Tibial nerve (tissue), 4 donors: ENCODE data around the gene CRIP3. TPM values are rescaled to one million over a fixed set of nuclear protein-coding genes. Genes with fewer than 3 reads are reported as not detected.
A peak's percentile ranks its signal among the peaks of the same experiment; 100 is the strongest.

Experiments
- DNase-seq, 2 donors: peaks; one replicate each; pipeline ENCODE4 v3.0.0-alpha.2; 2019; ENCODE audit warnings: low spot score in 2 of 2
- H3K27ac ChIP-seq, 4 donors: fragments of 200-600 bp; sonication (generic) in 3 of 4; one replicate each; pipeline ENCODE4 v1.5.1; 2017 to 2019; ENCODE audit warnings: mild to moderate bottlenecking in 1 of 4
- H3K27me3 ChIP-seq, 2 donors: fragments of 200-600 bp; sonication (generic) in 1 of 2; one replicate each; pipeline versions ENCODE4 v1.5.1 to v1.6.0; 2017 to 2019
- H3K36me3 ChIP-seq, 3 donors: fragments of 200-600 bp; sonication (generic); one replicate each; pipeline ENCODE4 v1.5.1; 2018 to 2019
- H3K4me1 ChIP-seq, 4 donors: fragments of 200-600 bp; sonication (generic) in 3 of 4; one replicate each; pipeline ENCODE4 v1.5.1; 2017 to 2019
- H3K4me3 ChIP-seq, 4 donors: fragments of 200-600 bp; sonication (generic) in 3 of 4; one replicate each; pipeline ENCODE4 v1.5.1; 2017 to 2019; ENCODE audit warnings: mild to moderate bottlenecking in 1 of 4, moderate library complexity in 1 of 4
- H3K9me3 ChIP-seq, 4 donors: fragments of 200-600 bp; sonication (generic) in 3 of 4; one replicate each; pipeline ENCODE4 v1.5.1; 2017 to 2019
- CTCF ChIP-seq, 5 experiments: fragments of 200-600 bp in 3 of 5; fragments of 450-650 bp in 2 of 5; sonication (generic) in 3 of 5; IDR thresholded peaks; one replicate each; pipeline ENCODE4 v1.5.1; 2016 to 2019; ENCODE audit warnings: antibody characterized with exemption in 5 of 5, mild to moderate bottlenecking in 3 of 5, moderate library complexity in 2 of 5
- EP300 ChIP-seq, 2 donors: sonication (generic); formaldehyde crosslinking; IDR thresholded peaks; one replicate each; pipeline ENCODE4 v1.6.1; 2017; ENCODE audit warnings: antibody characterized with exemption in 2 of 2, mild to moderate bottlenecking in 1 of 2
- POLR2A ChIP-seq, 2 donors: fragments of 450-650 bp; IDR thresholded peaks; one replicate each; pipeline ENCODE4 v1.6.1; 2017; ENCODE audit warnings: antibody characterized with exemption in 2 of 2, mild to moderate bottlenecking in 2 of 2, moderate library complexity in 2 of 2
- WGBS, 2 donors: methylation state at CpG; one replicate each; pipeline ENCODE4 v1.1.5; 2018; 5-methylcytosine and 5-hydroxymethylcytosine counted together
- total RNA-seq, 4 donors: library from RNA; depleted of rRNA; stranded (reverse); fragments of >200 nt; gene quantifications; one replicate each; pipeline ENCODE4 v1.1.0, GENCODE V29; 2016

CRIP3 gene
- total RNA-seq, 4 donors from 2014 or later, result 5.2 to 12.7 (median 6.1) TPM; not detected in 1

DNA sequence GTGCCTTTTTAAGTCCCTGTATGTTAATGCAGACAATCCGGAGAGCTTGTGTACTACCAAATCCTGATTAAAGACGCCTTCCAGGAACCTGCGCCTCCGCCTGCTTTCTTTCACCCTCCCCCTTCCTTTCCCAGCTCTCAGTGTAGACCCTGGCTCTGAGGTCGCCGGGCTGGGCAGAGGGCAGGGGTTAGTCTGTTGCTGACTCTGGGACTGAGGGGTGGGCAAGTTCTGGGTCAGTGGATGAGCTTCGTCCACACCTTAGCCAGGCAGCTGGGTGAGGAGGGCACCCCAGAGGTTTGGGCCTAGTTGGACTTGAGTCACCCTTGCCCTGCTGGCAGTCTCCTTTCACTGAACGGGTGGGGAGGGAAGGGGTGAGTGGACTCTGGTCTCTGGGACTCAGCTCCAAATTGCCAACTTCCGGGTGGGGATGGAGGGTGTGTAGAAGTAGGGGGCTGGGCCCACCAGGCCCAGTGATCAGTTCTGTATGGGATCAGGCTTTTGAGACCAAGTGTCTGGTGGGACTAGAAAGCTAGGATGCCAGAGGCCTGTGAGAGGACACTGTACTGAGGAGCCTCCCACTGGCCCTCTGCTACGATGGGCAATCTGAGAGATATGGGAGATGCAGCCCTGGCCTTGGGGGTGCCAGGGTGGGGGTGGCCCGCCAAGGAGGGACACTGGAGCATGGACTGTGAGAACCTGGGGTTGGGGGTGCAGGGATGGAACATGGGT lies 31.9 kb downstream of the CRIP3 start:
- H3K27me3 ChIP-seq, result peaks cover 0 to 57% of the 10 kb centered on the region in 2 donors
- H3K36me3 ChIP-seq, result no peaks in the 10 kb centered on the region
- DNase-seq, result no peak
- 80 to 86% methylated on average over 11 of the region's 11 CpGs for WGBS, 2 donors
- H3K4me1 ChIP-seq, result peaks cover 0 to 24% (median 11%) of the 10 kb centered on the region in 4 donors
- no peaks in the 10 kb centered on the region for H3K9me3 ChIP-seq
- H3K27ac ChIP-seq, result peak overlapping the region in 1 of 4 donors; percentile 47
- peak overlapping the region in 1 of 4 donors; percentile 47 for H3K4me3 ChIP-seq
- TF ChIP-seq CTCF (IDR thresholded peaks at IDR 0.05), result no peak
- TF ChIP-seq POLR2A (IDR thresholded peaks at IDR 0.05), result no peak
- TF ChIP-seq EP300 (IDR thresholded peaks at IDR 0.05), result no peak

DNA sequence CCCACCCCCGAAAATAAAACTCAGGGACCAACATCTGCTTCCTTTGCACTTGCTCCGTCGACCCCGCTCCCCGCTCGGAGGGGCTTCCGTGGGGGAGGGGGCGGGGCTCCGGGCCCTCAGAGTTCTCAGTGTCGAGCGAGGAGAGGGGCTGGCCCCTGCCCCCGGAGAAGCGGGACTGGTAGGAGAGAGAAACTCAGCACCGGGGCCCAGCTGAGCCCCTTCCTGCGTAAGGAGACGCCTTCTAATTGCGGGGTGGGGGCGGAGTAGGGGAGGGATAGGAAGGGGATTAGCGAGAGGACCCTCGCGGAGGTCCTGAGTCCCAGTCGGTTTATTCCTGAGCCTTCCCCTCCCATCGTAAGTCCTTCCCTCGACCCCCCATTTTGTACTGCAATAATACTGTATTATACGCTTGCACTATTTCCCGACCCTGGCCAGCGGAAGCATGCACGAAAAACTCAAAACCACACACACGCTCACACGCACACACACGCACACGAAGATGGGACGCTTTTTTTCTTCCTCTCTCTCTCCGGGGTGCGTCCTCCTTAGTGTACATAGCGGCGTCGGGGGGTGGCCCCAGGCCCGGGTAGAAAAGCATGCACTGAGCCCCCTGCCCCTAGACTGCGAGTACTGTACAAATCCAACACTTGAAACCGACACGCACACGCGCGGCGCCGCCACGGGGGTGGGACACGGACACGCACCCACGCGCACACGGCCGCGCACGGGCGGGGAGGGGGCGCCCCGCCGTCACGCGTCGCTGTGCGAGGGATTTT lies 32.6 kb downstream of the CRIP3 start:
- Histone ChIP-seq H3K36me3 (no peaks in the 10 kb centered on the region), H3K9me3 (no peaks in the 10 kb centered on the region), H3K4me3 (peak overlapping the region; percentile 7 to 51 (median 40)), H3K27ac (peak overlapping the region in 1 of 4 donors; percentile 47), H3K4me1 (peaks cover 0 to 24% (median 11%) of the 10 kb centered on the region in 4 donors), H3K27me3 (peaks cover 0 to 56% of the 10 kb centered on the region in 2 donors)
- TF ChIP-seq CTCF (IDR thresholded peaks at IDR 0.05) (no peak), EP300 (IDR thresholded peaks at IDR 0.05) (no peak), POLR2A (IDR thresholded peaks at IDR 0.05) (no peak)
- DNase-seq, result no peak
- WGBS, 2 donors, result 17 to 21% methylated on average over 46 to 64 of the region's 64 CpGs

DNA sequence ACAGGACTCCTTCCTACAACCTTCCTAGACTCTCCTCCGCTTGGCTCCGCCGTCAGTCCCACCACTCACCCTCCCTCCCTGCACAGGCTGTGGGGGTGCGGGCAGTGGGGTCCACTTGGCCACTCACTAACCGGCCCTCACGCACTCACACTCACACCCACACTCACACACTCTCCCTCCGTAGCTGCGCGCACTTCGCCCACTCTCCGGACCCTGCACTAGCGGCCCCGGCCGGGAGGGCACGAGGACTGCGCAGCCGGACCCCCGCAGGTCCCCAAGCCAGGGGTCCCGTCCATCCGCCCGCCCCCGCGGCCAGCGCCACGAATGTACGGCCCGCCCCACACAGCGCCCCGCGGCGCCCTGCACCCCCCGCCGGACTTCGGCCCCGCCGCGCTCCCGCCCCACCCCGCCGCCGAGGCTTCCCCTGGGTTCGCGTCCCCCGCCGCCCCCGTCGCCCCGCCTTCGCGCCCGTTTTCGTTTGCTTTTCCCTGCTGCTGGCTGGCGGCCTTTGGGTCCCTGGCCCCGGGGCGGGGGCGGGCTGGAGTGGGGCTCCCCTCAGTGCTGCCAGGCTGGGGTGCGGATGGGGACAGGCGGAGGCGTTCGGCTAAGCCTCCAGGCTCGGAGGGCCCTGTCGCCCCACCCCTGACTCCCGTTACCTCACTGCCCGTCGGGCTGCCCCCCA lies 33.6 kb downstream of the CRIP3 start:
- Histone ChIP-seq H3K27ac (peak overlapping the region in 1 of 4 donors; percentile 47), H3K27me3 (peaks cover 0 to 55% of the 10 kb centered on the region in 2 donors), H3K4me1 (peaks cover 0 to 24% (median 12%) of the 10 kb centered on the region in 4 donors), H3K9me3 (no peaks in the 10 kb centered on the region), H3K36me3 (no peaks in the 10 kb centered on the region), H3K4me3 (peak overlapping the region; percentile 7 to 51 (median 40))
- no peak for DNase-seq
- 6 to 12% methylated on average over 9 to 23 of the region's 65 CpGs for WGBS, 2 donors
- TF ChIP-seq CTCF (IDR thresholded peaks at IDR 0.05), result no peak
- TF ChIP-seq POLR2A (IDR thresholded peaks at IDR 0.05), result no peak
- no peak for TF ChIP-seq EP300 (IDR thresholded peaks at IDR 0.05)

- peaks cover 0 to 30% (median 15%) of the 10 kb centered on the region in 4 donors for H3K4me1 ChIP-seq
- H3K27ac ChIP-seq, result no peak overlapping the region
- H3K4me3 ChIP-seq, result peak overlapping the region in 2 of 4 donors; percentile 47 to 51
- peaks cover 0 to 56% of the 10 kb centered on the region in 2 donors for H3K27me3 ChIP-seq
- H3K9me3 ChIP-seq, result no peaks in the 10 kb centered on the region
- no peak for DNase-seq
- H3K36me3 ChIP-seq, result no peaks in the 10 kb centered on the region
- whole genome bisulfite sequencing, 2 donors, result 67 to 73% methylated on average over 10 of the region's 10 CpGs
- no peak for TF ChIP-seq CTCF (IDR thresholded peaks at IDR 0.05)
- TF ChIP-seq EP300 (IDR thresholded peaks at IDR 0.05), result no peak
Measured at GRCh38 chr6:43274127-43274915, 34.3 kb downstream of the CRIP3 start.
